Right lobe of liver (tissue), 4 donors: ENCODE results near the gene HS1BP3.

ENCODE experiments used
- CTCF ChIP-seq, 4 donors: fragments of 200-600 bp in 3 of 4; fragments of 450-650 bp in 1 of 4; IDR thresholded peaks; one replicate each; pipeline versions ENCODE4 v1.5.1 to v1.8.0; 2016 to 2022; ENCODE audit warnings: antibody characterized with exemption in 4 of 4, mild to moderate bottlenecking in 2 of 4
- POLR2A ChIP-seq: fragments of 450-650 bp; IDR thresholded peaks from one replicate; pipeline ENCODE4 v1.6.1; 2017; ENCODE audit warnings: antibody characterized with exemption, mild to moderate bottlenecking
- donor health status: DM: no; HTN: no; CAD: no.
- donor health status: DM: no; HTN: no; CAD: no.
- donor health status: DM: no; HTN: yes; CAD: no.

- TF ChIP-seq CTCF (IDR thresholded peaks at IDR 0.05), result no peak
- TF ChIP-seq POLR2A, result no peak
Measured at GRCh38 chr2:20584399-20585358, 66.2 kb downstream of the HS1BP3 start.
